ENCODE data around the gene PEX26. TPM values are rescaled to one million over a fixed set of nuclear protein-coding genes. Genes with fewer than 3 reads are reported as not detected.

Gene PEX26
- total RNA-seq, 1 experiment from 2014 or later: 14.6 TPM

Other genes with a start within 250 kb of the PEX26 start
- 20.8 and 33.6 TPM in 2 replicates for gene MICAL3, start 53.4 kb upstream of the PEX26 start, total RNA-seq (2014; rRNA removed; shearing (Covaris generic))
- gene TUBA8, start 32.8 kb downstream of the PEX26 start, total RNA-seq (2014; rRNA removed; shearing (Covaris generic)): 1.3 and 1.7 TPM in 2 replicates
- 159 and 164 TPM in 2 replicates for gene USP18, start 72.2 kb downstream of the PEX26 start, total RNA-seq (2014; rRNA removed; shearing (Covaris generic))